Sigmoid colon (tissue), 4 donors: ENCODE measurements around the gene CEP128.

Experiments used
- CTCF ChIP-seq, 4 experiments: fragments of 450-650 bp in 3 of 4; fragments of 200-600 bp in 1 of 4; IDR thresholded peaks; one replicate each; pipeline ENCODE4 v1.5.1; 2016 to 2019; ENCODE audit warnings: antibody characterized with exemption in 4 of 4, mild to moderate bottlenecking in 3 of 4, moderate library complexity in 2 of 4
- POLR2A ChIP-seq, 2 donors: fragments of 450-650 bp; IDR thresholded peaks; one replicate each; pipeline ENCODE4 v1.6.1; 2016; ENCODE audit warnings: antibody characterized with exemption in 2 of 2, mild to moderate bottlenecking in 2 of 2, moderate library complexity in 2 of 2
- POLR2AphosphoS5 ChIP-seq, 4 donors: sonication (generic); formaldehyde crosslinking; IDR thresholded peaks; one replicate each; pipeline ENCODE4 v1.6.1; 2017; ENCODE audit warnings: antibody characterized with exemption in 4 of 4

GRCh38 chr14:80658733-80659132, 282.8 kb downstream of the CEP128 start:
- TF ChIP-seq CTCF (IDR thresholded peaks at IDR 0.05) (no peak), POLR2AphosphoS5 (IDR thresholded peaks at IDR 0.05) (no peak), POLR2A (IDR thresholded peaks at IDR 0.05) (no peak)
